HCT116 (cell line): ENCODE data around the gene C2orf72.

Experiments
- CEBPB ChIP-seq: IDR thresholded peaks from 2 replicates; pipeline ENCODE4 v1.6.1; 2012; ENCODE audit warnings: low read depth
- CTCF ChIP-seq, 3 experiments: fragments of 200-600 bp in 1 of 3; sonication (generic) in 1 of 3; IDR thresholded peaks in 2 of 3; conservative IDR thresholded peaks in 1 of 3; 2 replicates each; pipeline ENCODE4 v1.5.1; 2012 to 2017; ENCODE audit warnings: low read depth in 2 of 3, low read length in 2 of 3, antibody characterized with exemption in 1 of 3, borderline replicate concordance in 1 of 3, control low read depth in 1 of 3, mild to moderate bottlenecking in 1 of 3, mixed read lengths in 1 of 3, mixed run types in 1 of 3, moderate library complexity in 1 of 3; ENCODE audit not compliant: insufficient read depth in 1 of 3
- FOSL1 ChIP-seq: IDR thresholded peaks from 2 replicates; pipeline ENCODE4 v1.6.1; 2012; ENCODE audit warnings: low read depth
- POLR2A ChIP-seq: IDR thresholded peaks from 2 replicates; pipeline ENCODE4 v1.7.0; 2011; ENCODE audit warnings: borderline replicate concordance; ENCODE audit not compliant: insufficient read depth, insufficient read length; ENCODE audit errors: extremely low read depth
- POLR2AphosphoS5 ChIP-seq: IDR thresholded peaks from 2 replicates; pipeline ENCODE4 v1.6.1; 2011; ENCODE audit warnings: mild to moderate bottlenecking, low read depth, low read length, moderate library complexity
- RAD21 ChIP-seq: IDR thresholded peaks from 2 replicates; pipeline ENCODE4 v1.6.1; 2012; ENCODE audit warnings: low read depth, mild to moderate bottlenecking
- REST ChIP-seq: IDR thresholded peaks from 2 replicates; pipeline ENCODE4 v1.6.1; 2012; ENCODE audit warnings: low read depth
- SP1 ChIP-seq: IDR thresholded peaks from 2 replicates; pipeline ENCODE4 v1.6.1; 2012; ENCODE audit warnings: low read depth
- YY1 ChIP-seq: IDR thresholded peaks from 2 replicates; pipeline ENCODE4 v1.6.1; 2011; ENCODE audit warnings: low read length, low read depth, moderate library complexity, mild to moderate bottlenecking; ENCODE audit not compliant: insufficient replicate concordance; ENCODE audit errors: extremely low read depth
- ZNF274 ChIP-seq: fragments of 200-500 bp; sonication (Bioruptor generic); IDR thresholded peaks from 2 replicates; pipeline ENCODE4 v1.6.1; 2014; ENCODE audit warnings: mild to moderate bottlenecking, low read depth, low read length, inconsistent platforms
- TF ChIP-seq, protein P1 (sequence below): IDR thresholded peaks from 2 replicates; pipeline ENCODE4 v1.6.1; 2012
- TF ChIP-seq, protein P2 (sequence below): IDR thresholded peaks from 2 replicates; pipeline ENCODE4 v1.6.1; 2012

DNA sequence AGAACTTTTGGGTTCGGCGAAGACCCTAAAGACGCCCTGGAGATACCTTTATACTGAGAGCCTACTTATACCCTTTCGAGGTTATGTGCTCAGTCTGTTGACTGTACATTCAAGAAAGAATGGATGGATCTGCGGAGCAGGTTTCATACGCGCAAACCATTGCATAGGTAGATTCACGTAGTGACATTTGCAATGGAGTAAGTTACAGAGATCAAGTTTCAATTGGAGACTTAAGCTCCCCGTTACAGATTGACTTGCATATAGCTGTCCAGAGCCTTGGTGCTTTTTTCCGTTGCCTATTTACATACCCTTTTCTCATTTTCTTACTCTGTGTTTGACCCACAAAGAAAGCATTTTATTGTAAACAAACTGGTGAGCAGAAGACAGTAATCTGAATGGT lies 20.3 kb downstream of the C2orf72 start:
- TF ChIP-seq, protein P1, sequence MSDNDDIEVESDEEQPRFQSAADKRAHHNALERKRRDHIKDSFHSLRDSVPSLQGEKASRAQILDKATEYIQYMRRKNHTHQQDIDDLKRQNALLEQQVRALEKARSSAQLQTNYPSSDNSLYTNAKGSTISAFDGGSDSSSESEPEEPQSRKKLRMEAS: no peak
- TF ChIP-seq POLR2A (no peak), CTCF (IDR thresholded peaks at IDR 0.05 in 2 of 3, conservative IDR thresholded peaks at IDR 0.05 in 1 of 3; ENCODE audit: borderline replicate concordance in 1 of 3, insufficient read depth in 1 of 3, low read depth in 2 of 3, low read length in 2 of 3) (no peak), CEBPB (no peak), RAD21 (no peak), YY1 (no peak), SP1 (no peak), FOSL1 (no peak), ZNF274 (no peak), POLR2AphosphoS5 (no peak), REST (no peak)
- TF ChIP-seq, protein P2, sequence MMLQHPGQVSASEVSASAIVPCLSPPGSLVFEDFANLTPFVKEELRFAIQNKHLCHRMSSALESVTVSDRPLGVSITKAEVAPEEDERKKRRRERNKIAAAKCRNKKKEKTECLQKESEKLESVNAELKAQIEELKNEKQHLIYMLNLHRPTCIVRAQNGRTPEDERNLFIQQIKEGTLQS: no peak
